HT1080 (cell line): ENCODE data around the gene TRIM5. TPM values are rescaled to one million over a fixed set of nuclear protein-coding genes. Genes with fewer than 3 reads are reported as not detected.

Experiments used
- DNase-seq: peaks from one replicate; pipeline ENCODE4 v3.0.0-alpha.2; 2015; ENCODE audit warnings: low read depth
- total RNA-seq: library from RNA; depleted of rRNA; stranded (reverse); fragments of >200 nt; shearing (Covaris generic); gene quantifications from 2 replicates; pipeline ENCODE4 v1.2.3, GENCODE V29; 2014; rRNA removed

The TRIM5 gene
- total RNA-seq, 1 experiment from 2014 or later, result 29.2 TPM

DNA sequence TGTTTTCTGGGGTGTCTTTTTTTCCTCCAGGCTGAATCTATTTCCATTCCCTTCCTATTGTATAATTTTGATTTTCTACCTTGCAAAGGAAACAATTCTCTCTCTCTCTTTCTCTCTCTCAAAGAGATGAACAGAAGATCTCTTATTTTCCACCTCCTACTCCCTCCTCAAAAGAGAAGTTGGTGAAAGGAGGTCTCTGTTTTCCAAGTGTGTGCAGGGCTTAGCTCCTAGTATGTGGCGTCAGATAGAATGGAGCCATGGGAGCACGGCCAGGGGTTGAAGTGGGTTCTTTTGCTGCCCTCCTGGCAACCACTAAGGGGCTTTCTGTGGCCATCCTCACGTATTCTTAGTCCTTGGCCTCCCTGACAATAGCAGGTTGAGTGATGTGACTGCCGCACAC is 59.6 kb downstream of the TRIM5 start:
- no peak for DNase-seq

DNA sequence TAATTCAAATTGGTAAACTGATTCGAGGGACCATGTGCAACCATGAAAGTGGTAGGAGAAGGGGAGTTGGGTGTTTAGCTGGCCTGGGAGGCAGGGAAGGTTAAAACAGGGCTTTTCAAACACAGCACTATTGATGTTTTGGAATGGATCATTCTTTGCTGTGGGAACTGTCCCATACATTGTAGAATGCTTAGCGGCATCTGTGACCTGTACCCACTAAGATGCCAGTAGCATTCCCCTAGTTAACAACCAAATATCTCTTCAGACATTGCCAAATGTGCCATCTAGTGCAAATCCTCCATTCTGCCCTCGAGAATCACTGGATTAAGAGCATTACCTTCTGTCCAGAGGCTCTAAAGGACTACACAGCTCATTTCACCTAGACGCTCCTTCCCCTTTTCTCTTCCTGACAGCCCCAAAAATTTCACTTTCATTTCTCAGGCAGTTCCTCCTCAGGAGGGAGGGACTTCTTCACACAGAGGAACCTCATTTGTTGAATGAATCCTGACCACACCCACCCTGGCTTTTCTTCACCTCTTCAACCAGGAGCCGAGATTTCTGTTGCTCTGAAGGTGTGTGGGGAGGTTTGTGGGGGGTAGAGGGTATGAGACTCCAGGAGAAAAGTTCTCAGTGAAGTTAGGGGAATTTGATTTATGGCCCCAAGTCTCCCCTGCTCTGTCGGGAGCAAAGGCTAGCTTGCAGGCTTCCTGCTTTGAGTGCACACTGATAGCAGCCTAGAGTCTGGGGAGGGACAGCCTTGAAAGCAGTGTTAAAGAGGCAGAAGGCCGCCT is 60.2 kb downstream of the TRIM5 start, which contains the start of gene TRIM34:
TRIM34 (plus strand) TSS at position 513 of the 791 bp plus-strand sequence. CDS start 7,331 bp downstream, outside the sequence.
- peak; percentile 73 for DNase-seq

DNA sequence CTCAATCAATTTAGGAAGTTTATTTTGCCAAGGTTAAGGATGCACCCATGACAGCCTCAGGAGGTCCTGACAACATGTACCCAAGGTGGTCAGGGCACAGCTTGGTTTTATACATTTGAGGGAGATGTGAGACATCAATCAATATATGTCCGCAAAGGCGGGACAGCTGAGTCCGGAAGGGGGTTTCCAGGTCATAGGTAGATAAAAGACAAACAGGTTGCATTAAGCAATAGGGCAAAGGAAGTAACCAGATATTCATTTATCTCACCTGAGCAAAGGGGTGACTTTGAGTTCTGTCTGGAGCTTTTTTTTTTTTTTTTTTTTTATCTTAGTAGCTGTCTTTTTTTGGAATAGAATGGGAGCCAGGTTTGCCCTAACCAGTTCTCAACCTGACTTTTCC is 62.1 kb downstream of the TRIM5 start:
- no peak for DNase-seq

DNA sequence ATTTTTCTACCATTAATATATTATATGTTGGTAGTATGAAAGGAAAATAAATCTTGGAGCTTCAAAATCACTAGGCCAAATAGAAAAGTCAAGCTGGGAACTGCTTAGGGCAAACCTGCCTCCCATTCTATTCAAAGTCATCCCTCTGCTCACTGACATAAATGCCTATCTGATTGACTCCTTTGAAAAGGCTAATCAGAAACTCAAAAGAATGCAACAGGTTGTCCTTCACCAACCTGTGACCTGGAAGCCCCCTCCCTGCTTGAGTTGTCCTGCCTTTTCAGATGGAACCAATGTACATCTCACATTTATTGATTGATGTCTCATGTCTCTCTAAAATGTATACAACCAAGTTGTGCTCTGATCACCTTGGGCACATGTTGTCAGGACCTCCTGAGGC is 63.3 kb downstream of the TRIM5 start:
- DNase-seq, result no peak

DNA sequence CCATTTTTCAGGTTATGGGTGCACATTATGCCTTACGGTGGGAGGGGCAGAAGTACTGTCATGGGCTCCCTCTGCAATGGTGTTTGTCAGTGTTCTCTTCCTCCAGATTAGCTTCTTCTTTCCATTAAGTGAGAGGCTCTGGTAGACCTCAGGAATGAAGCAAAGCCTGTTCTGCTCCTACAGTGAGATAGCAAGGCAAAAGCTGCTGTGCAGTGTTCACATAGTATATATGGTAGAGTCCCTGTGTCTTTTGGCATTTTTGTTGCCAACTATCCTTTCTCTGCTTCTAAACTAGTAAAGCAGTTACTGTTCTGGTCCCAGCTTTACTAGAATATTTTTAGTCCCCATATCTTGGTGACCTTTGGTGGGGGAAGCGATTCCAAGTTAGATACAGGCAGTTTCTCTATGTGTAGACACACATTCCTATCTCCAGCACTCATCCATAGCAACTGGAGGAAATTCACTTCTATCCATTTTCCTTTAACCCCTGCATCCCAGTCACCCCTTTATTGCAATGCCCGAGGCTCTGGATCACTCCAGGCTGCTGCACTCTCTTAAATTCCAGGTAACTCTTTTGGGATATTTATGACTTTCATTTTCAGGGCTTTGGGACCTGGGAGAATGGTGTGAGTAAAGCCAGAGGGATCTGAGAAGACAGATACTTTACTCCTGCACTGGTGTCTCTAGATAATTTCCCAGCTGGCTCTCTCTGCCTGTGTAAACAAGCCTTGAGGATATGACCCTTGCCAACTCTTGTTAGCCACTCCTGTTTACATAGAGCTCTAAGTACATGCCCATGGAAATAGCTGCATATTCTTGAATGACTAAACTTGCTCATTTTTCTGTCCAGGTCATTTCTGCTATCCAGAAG is 64.0 kb downstream of the TRIM5 start:
- DNase-seq, result peak; percentile 72

DNA sequence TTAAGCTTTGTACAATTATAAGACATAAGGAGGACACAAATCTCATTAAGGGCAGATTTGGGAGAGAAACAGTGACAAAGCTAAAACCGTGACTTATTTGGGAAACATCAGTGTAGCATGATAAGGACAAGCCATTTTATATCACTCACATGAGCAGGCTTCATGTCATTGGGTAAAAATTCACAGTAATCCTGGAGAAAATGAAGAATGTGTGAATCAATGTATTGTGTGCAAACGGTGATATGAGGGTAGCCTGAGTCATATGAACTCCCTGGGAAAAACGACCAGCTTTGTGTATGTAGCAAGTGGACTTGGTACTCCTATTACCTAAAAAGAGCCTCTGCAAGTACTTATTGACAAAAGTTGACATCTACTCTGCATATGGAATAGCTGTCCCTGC is 66.1 kb downstream of the TRIM5 start:
- DNase-seq, result peak; percentile 79

Other genes with a start within 250 kb of the TRIM5 start
- 2.9 and 3.1 TPM in 2 replicates for gene OR51I1, start 243.6 kb downstream of the TRIM5 start, total RNA-seq
- 0.03 TPM in 1 of 2 replicates, not detected in the other for gene OR51I2, start 235.8 kb downstream of the TRIM5 start, total RNA-seq
- not detected in 2 replicates for gene OR52D1, start 196.4 kb downstream of the TRIM5 start, total RNA-seq
- gene UBQLN3, start 175.1 kb downstream of the TRIM5 start, total RNA-seq, result not detected in 2 replicates
- gene UBQLNL, start 168.4 kb downstream of the TRIM5 start, total RNA-seq, result 0.07 TPM in 1 of 2 replicates, not detected in the other
- not detected in 2 replicates for gene OR52H1, start 136.5 kb downstream of the TRIM5 start, total RNA-seq
- not detected in 2 replicates for gene OR52B6, start 104.2 kb downstream of the TRIM5 start, total RNA-seq
- gene TRIM6, start 88.4 kb downstream of the TRIM5 start, total RNA-seq, result 3.6 and 4.8 TPM in 2 replicates
- gene TRIM34, start 60.1 kb downstream of the TRIM5 start, total RNA-seq, result 1.9 and 3.6 TPM in 2 replicates
- 12.3 and 18.4 TPM in 2 replicates for gene TRIM22, start 4.7 kb upstream of the TRIM5 start, total RNA-seq
- gene OR56B1, start 51.4 kb upstream of the TRIM5 start, total RNA-seq, result not detected in 2 replicates
- not detected in 2 replicates for gene OR52N4, start 69.2 kb upstream of the TRIM5 start, total RNA-seq
- gene OR52N5, start 98.3 kb upstream of the TRIM5 start, total RNA-seq, result not detected in 2 replicates
- not detected in 2 replicates for gene OR52N1, start 106.2 kb upstream of the TRIM5 start, total RNA-seq
- gene OR52N2, start 123.8 kb upstream of the TRIM5 start, total RNA-seq, result not detected in 2 replicates
- gene OR52E6, start 156.8 kb upstream of the TRIM5 start, total RNA-seq, result not detected in 2 replicates
- not detected in 2 replicates for gene OR52E8, start 172.6 kb upstream of the TRIM5 start, total RNA-seq
- not detected in 2 replicates for gene OR52E4, start 195.6 kb upstream of the TRIM5 start, total RNA-seq
- not detected in 2 replicates for gene OR52E5, start 208.1 kb upstream of the TRIM5 start, total RNA-seq